GM13976 (cell line): ENCODE measurements around the gene ZBTB7B.

Source experiments
- DNase-seq: peaks from one replicate; pipeline ENCODE4 v3.0.0; 2012; ENCODE audit warnings: low spot score
- in situ Hi-C: fragments of 300-500 bp; cut with MboI; formaldehyde crosslinking; loops from one replicate; pipeline ENCODE4 v1.12.0; 2022; ENCODE audit warnings: low sequenced_read_pairs, mixed read lengths, inconsistent platforms; ENCODE audit not compliant: unreplicated experiment
- TF ChIP-seq, protein P1 (sequence below): IDR thresholded peaks from 2 replicates; pipeline ENCODE4 v1.5.1; 2012; ENCODE audit warnings: borderline replicate concordance, mild to moderate bottlenecking; ENCODE audit not compliant: insufficient read depth; ENCODE audit errors: extremely low read depth, missing control alignments, control extremely low read depth

ZBTB7B gene

GRCh38 chr1:154962156-154962749 is 40.3 kb upstream of the ZBTB7B start:
- TF ChIP-seq, protein P1, sequence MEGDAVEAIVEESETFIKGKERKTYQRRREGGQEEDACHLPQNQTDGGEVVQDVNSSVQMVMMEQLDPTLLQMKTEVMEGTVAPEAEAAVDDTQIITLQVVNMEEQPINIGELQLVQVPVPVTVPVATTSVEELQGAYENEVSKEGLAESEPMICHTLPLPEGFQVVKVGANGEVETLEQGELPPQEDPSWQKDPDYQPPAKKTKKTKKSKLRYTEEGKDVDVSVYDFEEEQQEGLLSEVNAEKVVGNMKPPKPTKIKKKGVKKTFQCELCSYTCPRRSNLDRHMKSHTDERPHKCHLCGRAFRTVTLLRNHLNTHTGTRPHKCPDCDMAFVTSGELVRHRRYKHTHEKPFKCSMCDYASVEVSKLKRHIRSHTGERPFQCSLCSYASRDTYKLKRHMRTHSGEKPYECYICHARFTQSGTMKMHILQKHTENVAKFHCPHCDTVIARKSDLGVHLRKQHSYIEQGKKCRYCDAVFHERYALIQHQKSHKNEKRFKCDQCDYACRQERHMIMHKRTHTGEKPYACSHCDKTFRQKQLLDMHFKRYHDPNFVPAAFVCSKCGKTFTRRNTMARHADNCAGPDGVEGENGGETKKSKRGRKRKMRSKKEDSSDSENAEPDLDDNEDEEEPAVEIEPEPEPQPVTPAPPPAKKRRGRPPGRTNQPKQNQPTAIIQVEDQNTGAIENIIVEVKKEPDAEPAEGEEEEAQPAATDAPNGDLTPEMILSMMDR: no peak
- in situ Hi-C loops: no loop called here
- DNase-seq: peak; percentile 50

DNA sequence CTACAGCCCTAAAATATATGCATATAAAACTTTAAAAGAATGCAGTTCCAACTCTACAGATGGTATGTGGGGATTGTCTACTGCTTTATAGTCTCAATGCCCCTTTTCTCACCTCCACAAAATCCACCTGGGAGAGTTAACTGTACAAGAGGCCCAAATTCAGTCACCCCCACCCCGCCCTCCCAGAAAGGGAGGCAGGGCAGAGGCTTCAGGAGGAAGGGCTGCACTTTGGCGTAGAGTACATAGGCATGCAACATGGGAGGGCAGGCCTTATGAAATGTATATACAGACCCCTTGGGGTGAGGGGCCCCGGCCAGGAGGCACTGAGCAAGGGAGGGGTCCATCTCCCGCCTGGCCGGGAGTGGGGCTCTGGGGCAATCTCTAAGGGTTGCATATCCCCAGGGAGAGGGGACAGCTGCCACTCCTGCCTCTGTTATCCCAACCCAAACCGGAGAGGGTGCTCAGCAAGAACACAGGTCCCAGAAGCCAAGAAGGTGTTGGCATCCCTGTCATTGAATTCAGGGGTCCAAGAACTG is 39.7 kb upstream of the ZBTB7B start:
- in situ Hi-C loops: no loop called here
- DNase-seq: no peak
- TF ChIP-seq, protein P1: no peak

DNA sequence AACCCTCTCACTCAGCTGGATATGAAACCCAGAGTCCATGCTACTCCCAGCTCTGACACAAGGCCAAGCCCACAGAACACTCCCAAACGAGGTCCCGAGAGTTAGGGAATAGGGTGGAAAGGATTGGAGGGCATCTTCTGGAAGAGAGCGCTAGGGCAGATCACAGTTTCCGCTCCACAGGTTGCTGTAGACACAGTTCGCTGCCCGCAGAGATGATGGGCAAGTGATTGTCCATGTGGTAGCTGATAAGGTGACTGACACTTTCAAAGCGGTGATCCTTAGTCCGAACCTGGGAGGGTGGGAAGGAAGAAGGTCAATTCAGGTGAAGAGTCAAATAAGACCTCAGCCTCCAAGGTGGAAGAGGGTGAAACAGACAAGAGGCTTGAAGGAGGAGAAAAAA is 39.0 kb upstream of the ZBTB7B start:
- no peak for DNase-seq
- TF ChIP-seq, protein P1: no peak
- in situ Hi-C loops: no loop called here

- in situ Hi-C loops: no loop called here
- TF ChIP-seq, protein P1: no peak
- DNase-seq: no peak
Observed at GRCh38 chr1:154964359-154964758, 38.2 kb upstream of the ZBTB7B start.

- DNase-seq: no peak
- in situ Hi-C loops: no loop called here
- TF ChIP-seq, protein P1: no peak
Observed at GRCh38 chr1:154966111-154966510, 36.5 kb upstream of the ZBTB7B start.

GRCh38 chr1:154967331-154967950 is 35.2 kb upstream of the ZBTB7B start:
- no peak for DNase-seq
- TF ChIP-seq, protein P1: no peak
- in situ Hi-C loops: no loop called here

GRCh38 chr1:154968731-154969130 is 33.9 kb upstream of the ZBTB7B start:
- DNase-seq: no peak
- TF ChIP-seq, protein P1: no peak
- in situ Hi-C loops: no loop called here
